ENCODE data around the gene SNTB2. TPM values are rescaled to one million over a fixed set of nuclear protein-coding genes. Genes with fewer than 3 reads are reported as not detected.
A peak's percentile ranks its signal among the peaks of the same experiment; 100 is the strongest.

The SNTB2 gene
- total and polyA plus RNA-seq, 2 of the 13 experiments (the other 11 are each of a cell fraction or from before 2014, with no cell fraction given): 11.5 to 19.2 TPM

DNA sequence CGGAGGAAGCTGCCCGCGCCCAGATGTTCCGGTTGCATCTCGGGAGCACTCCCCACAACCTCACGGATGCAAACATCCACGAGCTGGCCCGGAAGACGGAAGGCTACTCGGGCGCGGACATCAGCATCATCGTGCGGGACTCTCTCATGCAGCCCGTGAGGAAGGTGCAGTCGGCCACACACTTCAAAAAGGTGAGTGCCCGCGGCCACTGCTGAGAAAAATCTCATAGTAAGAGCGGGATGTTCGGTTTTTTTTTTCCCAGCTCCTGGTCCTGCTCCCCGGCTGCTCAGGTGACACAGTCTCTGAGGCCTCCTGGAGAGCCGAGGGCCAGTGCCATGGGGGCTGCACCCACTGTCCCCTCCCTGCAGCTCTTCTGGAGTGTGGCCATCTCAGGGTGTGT, 134.1 kb downstream of the SNTB2 start (continued):
- TF ChIP-seq, protein P1, sequence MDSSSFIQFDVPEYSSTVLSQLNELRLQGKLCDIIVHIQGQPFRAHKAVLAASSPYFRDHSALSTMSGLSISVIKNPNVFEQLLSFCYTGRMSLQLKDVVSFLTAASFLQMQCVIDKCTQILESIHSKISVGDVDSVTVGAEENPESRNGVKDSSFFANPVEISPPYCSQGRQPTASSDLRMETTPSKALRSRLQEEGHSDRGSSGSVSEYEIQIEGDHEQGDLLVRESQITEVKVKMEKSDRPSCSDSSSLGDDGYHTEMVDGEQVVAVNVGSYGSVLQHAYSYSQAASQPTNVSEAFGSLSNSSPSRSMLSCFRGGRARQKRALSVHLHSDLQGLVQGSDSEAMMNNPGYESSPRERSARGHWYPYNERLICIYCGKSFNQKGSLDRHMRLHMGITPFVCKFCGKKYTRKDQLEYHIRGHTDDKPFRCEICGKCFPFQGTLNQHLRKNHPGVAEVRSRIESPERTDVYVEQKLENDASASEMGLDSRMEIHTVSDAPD (CRISPR knock-in tag; IDR thresholded peaks at IDR 0.05): no peak
- TF ChIP-seq ATF1 (CRISPR knock-in tag; IDR thresholded peaks at IDR 0.05): no peak
- no peak for TF ChIP-seq ZNF891 (CRISPR knock-in tag; IDR thresholded peaks at IDR 0.05)
- no peak for TF ChIP-seq ZNF143 (CRISPR knock-in tag; IDR thresholded peaks at IDR 0.05)
- TF ChIP-seq HDAC2 (CRISPR knock-in tag; IDR thresholded peaks at IDR 0.05): no peak
- 0 out of 2 replicates have a peak, but pooled peaks have one; percentile 1 for TF ChIP-seq AKAP8 (CRISPR knock-in tag; IDR thresholded peaks at IDR 0.05)
- TF ChIP-seq ZNF598 (CRISPR knock-in tag; IDR thresholded peaks at IDR 0.05; ENCODE audit: borderline replicate concordance): no peak
- no peak for TF ChIP-seq KDM2A (CRISPR knock-in tag; IDR thresholded peaks at IDR 0.05; ENCODE audit: borderline replicate concordance, low read depth)
- TF ChIP-seq, protein P2, sequence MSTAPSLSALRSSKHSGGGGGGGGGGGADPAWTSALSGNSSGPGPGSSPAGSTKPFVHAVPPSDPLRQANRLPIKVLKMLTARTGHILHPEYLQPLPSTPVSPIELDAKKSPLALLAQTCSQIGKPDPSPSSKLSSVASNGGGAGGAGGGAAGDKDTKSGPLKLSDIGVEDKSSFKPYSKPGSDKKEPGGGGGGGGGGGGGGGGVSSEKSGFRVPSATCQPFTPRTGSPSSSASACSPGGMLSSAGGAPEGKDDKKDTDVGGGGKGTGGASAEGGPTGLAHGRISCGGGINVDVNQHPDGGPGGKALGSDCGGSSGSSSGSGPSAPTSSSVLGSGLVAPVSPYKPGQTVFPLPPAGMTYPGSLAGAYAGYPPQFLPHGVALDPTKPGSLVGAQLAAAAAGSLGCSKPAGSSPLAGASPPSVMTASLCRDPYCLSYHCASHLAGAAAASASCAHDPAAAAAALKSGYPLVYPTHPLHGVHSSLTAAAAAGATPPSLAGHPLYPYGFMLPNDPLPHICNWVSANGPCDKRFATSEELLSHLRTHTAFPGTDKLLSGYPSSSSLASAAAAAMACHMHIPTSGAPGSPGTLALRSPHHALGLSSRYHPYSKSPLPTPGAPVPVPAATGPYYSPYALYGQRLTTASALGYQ (CRISPR knock-in tag; IDR thresholded peaks at IDR 0.05): no peak
- no peak for TF ChIP-seq ZFP82 (CRISPR knock-in tag; IDR thresholded peaks at IDR 0.05; ENCODE audit: borderline replicate concordance)
- no peak for TF ChIP-seq IRX3 (CRISPR knock-in tag; IDR thresholded peaks at IDR 0.05; ENCODE audit: borderline replicate concordance, low read depth)
- no peak for TF ChIP-seq MTA1 (CRISPR knock-in tag; IDR thresholded peaks at IDR 0.05; ENCODE audit: borderline replicate concordance)
- TF ChIP-seq KLF6 (CRISPR knock-in tag; IDR thresholded peaks at IDR 0.05): no peak
- no peak for TF ChIP-seq CREB3 (CRISPR knock-in tag; IDR thresholded peaks at IDR 0.05)
- TF ChIP-seq, protein P3, sequence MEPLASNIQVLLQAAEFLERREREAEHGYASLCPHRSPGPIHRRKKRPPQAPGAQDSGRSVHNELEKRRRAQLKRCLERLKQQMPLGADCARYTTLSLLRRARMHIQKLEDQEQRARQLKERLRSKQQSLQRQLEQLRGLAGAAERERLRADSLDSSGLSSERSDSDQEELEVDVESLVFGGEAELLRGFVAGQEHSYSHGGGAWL (CRISPR knock-in tag; IDR thresholded peaks at IDR 0.05): no peak
- TF ChIP-seq STAT6 (CRISPR knock-in tag; IDR thresholded peaks at IDR 0.05; ENCODE audit: borderline replicate concordance): no peak
- no peak for TF ChIP-seq CAMTA2 (CRISPR knock-in tag; IDR thresholded peaks at IDR 0.05; ENCODE audit: borderline replicate concordance)
- no peak for TF ChIP-seq REXO4 (CRISPR knock-in tag; IDR thresholded peaks at IDR 0.05; ENCODE audit: borderline replicate concordance)
- TF ChIP-seq HBP1 (CRISPR knock-in tag; IDR thresholded peaks at IDR 0.05; ENCODE audit: low read depth): no peak
- no peak for TF ChIP-seq MAF1 (CRISPR knock-in tag; IDR thresholded peaks at IDR 0.05; ENCODE audit: borderline replicate concordance)
- no peak for TF ChIP-seq ZNF331 (CRISPR knock-in tag; IDR thresholded peaks at IDR 0.05)
- no peak for TF ChIP-seq ZNF383 (CRISPR knock-in tag; IDR thresholded peaks at IDR 0.05; ENCODE audit: borderline replicate concordance)
- no peak for TF ChIP-seq SRSF1 (optimal IDR thresholded peaks at IDR 0.05; ENCODE audit: low read depth, low read length)
